ENCODE results near the gene CRCP.

- no peak for TF ChIP-seq CTCF (optimal IDR thresholded peaks at IDR 0.05 in 1 of 3, IDR thresholded peaks at IDR 0.05 in 1 of 3, conservative IDR thresholded peaks at IDR 0.05 in 1 of 3; ENCODE audit: extremely low read depth in 1 of 3, insufficient read depth in 2 of 3, low read length in 3 of 3)
- TF ChIP-seq EZH2 (IDR thresholded peaks at IDR 0.05; ENCODE audit: low read length), result no peak
Measured at GRCh38 chr7:66118603-66119002, 4.0 kb downstream of the CRCP start.

Data from keratinocyte (primary cell).